Neural progenitor cell (in vitro differentiated cells): ENCODE measurements around the gene DGLUCY.

Source experiments
- EZH2 ChIP-seq: fragments of 200-600 bp; sonication (generic); IDR thresholded peaks from 2 replicates; pipeline ENCODE4 v1.6.1; 2017; ENCODE audit warnings: antibody characterized with exemption, mild to moderate bottlenecking, moderate library complexity
- EZH2phosphoT487 ChIP-seq: fragments of 200-600 bp; sonication (generic); IDR thresholded peaks from 2 replicates; pipeline ENCODE4 v1.6.1; 2017; ENCODE audit warnings: antibody characterized with exemption
- TF ChIP-seq, protein P1 (sequence below): fragments of 200-600 bp; sonication (generic); IDR thresholded peaks from 2 replicates; pipeline ENCODE4 v1.5.1; 2017; ENCODE audit warnings: antibody characterized with exemption, mild to moderate bottlenecking

DNA sequence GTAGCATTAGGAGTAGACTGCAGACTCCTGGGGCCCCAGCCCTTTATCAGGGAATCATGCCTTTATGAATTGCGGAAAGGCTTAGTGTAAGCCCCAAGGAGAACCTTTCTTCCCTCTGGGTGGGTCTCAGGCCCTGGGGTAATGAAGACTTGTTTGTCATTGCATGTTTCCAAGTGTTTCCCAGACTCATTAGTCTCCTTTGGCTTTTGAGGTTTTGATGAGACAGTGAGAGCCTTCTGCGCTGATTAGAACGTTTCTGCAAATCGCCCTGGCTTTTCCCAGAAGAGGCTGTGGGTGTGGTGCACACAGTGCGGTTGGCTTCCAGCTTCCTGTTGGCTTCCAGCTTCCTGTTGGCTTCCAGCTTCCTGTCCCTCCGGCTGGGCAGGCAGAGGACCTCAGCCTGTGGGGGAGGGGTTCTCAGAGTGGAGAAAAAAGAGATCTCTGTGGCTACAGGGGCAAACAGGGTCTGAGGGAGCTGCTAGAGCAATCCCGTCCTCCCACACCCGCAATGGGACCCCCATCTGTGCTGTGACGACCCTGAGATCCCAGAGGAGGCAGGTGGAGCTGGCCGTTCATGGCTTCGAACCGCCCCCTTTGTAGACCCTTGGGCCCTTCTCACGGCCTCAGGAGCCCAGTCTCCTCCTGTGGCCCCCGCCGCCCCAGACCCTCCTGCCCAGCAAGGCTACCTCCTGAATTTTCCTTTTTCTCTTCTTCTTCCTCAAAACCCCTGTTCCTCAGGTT is 88.5 kb downstream of the DGLUCY start:
- TF ChIP-seq, protein P1, sequence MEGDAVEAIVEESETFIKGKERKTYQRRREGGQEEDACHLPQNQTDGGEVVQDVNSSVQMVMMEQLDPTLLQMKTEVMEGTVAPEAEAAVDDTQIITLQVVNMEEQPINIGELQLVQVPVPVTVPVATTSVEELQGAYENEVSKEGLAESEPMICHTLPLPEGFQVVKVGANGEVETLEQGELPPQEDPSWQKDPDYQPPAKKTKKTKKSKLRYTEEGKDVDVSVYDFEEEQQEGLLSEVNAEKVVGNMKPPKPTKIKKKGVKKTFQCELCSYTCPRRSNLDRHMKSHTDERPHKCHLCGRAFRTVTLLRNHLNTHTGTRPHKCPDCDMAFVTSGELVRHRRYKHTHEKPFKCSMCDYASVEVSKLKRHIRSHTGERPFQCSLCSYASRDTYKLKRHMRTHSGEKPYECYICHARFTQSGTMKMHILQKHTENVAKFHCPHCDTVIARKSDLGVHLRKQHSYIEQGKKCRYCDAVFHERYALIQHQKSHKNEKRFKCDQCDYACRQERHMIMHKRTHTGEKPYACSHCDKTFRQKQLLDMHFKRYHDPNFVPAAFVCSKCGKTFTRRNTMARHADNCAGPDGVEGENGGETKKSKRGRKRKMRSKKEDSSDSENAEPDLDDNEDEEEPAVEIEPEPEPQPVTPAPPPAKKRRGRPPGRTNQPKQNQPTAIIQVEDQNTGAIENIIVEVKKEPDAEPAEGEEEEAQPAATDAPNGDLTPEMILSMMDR: no peak
- TF ChIP-seq EZH2phosphoT487 (peak; percentile 57), EZH2 (no peak)
